ENCODE data around the gene TBC1D4. TPM values are rescaled to one million over a fixed set of nuclear protein-coding genes. Genes with fewer than 3 reads are reported as not detected.

Gene TBC1D4
- total and polyA plus RNA-seq, 2 donors (not counting 1 experiment from before 2014, with no cell fraction given): 10.3 to 15.4 TPM

DNA sequence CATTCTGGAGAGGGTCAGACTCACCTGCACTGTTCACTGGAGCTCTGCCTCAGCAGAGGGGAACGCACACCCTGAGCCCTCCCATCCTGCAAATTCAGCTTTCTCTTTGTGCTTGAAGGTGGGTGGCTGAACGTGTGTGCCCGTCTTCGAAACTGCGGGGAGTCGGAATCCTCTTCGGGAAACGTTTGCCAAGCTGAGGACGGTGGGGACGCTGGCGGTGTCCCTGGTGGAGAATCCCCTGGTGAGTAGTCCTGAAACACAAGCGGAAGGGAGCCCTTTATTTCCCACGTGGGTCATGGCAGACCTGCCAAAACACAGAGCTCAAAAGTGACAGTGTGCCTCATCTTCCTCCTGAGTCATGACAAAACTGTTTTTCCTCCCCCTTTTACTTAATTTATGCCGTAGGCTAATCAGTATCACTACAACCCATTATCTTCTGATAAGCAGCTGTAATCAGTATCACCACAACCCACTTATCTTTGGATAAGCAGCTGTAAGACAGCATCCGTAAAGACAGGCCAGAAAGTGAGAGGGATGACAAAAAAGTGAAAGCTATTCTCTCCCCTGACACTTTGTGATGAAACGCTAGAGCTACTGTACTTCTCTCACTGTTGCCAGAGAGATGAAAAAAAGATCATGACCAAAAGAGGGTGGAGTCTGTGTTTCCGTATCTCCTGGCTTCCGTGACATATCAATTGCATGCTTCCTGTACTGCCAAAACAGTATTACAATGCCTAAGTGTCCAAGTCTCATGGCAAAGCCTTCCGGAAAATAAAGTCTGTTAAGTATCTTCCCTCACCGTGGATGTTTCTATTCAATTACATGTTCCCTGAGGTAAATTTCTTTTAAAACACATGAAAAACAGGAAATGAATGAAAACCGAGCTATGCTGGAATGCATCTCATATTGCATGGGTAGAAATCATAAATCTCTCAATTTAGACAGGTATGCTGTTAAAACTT lies 155.5 kb downstream of the TBC1D4 start:
- H4K20me1 ChIP-seq (ENCODE audit: control insufficient read depth, extremely low read depth, insufficient read depth, low read length): no peaks in the 10 kb centered on the region
- no peaks in the 10 kb centered on the region for H3K4me1 ChIP-seq (ENCODE audit: control insufficient read depth, extremely low read depth, insufficient read depth, low read length)
- H3K9me3 ChIP-seq (ENCODE audit: control insufficient read depth, insufficient read depth, low read depth, low read length): no peaks in the 10 kb centered on the region
- H3K36me3 ChIP-seq (ENCODE audit: control insufficient read depth, insufficient read depth, low read length): no peaks in the 10 kb centered on the region
- H3K9ac ChIP-seq (ENCODE audit: insufficient read depth, low read length): no peak overlapping the region
- no peak overlapping the region for H2AFZ ChIP-seq (ENCODE audit: low read length)
- TF ChIP-seq EZH2 (IDR thresholded peaks at IDR 0.05; ENCODE audit: low read length, missing control alignments): no peak
- TF ChIP-seq, protein P1, sequence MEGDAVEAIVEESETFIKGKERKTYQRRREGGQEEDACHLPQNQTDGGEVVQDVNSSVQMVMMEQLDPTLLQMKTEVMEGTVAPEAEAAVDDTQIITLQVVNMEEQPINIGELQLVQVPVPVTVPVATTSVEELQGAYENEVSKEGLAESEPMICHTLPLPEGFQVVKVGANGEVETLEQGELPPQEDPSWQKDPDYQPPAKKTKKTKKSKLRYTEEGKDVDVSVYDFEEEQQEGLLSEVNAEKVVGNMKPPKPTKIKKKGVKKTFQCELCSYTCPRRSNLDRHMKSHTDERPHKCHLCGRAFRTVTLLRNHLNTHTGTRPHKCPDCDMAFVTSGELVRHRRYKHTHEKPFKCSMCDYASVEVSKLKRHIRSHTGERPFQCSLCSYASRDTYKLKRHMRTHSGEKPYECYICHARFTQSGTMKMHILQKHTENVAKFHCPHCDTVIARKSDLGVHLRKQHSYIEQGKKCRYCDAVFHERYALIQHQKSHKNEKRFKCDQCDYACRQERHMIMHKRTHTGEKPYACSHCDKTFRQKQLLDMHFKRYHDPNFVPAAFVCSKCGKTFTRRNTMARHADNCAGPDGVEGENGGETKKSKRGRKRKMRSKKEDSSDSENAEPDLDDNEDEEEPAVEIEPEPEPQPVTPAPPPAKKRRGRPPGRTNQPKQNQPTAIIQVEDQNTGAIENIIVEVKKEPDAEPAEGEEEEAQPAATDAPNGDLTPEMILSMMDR (conservative IDR thresholded peaks at IDR 0.05 in 1 of 2, IDR thresholded peaks at IDR 0.05 in 1 of 2; ENCODE audit: low read depth in 1 of 2, low read length in 2 of 2): no peak
- H3K4me3 ChIP-seq (replicated peaks in 1 of 4; ENCODE audit: control extremely low read depth in 1 of 4, insufficient read depth in 1 of 4, low read depth in 3 of 4, low read length in 4 of 4): peak overlapping the region in 1 of 4 experiments; percentile 9
- H3K27ac ChIP-seq (ENCODE audit: insufficient read depth, low read length): no peak overlapping the region
- H3K79me2 ChIP-seq (ENCODE audit: control insufficient read depth, insufficient read depth, low read length): no peaks in the 10 kb centered on the region
- no peaks in the 10 kb centered on the region for H3K27me3 ChIP-seq (ENCODE audit: control insufficient read depth, insufficient read depth, low read length)
- peak; percentile 32 to 60 for DNase-seq (ENCODE audit: low read depth in 2 of 2)
- no peak overlapping the region for H3K4me2 ChIP-seq (ENCODE audit: extremely low read depth, insufficient read depth, low read length)

DNA sequence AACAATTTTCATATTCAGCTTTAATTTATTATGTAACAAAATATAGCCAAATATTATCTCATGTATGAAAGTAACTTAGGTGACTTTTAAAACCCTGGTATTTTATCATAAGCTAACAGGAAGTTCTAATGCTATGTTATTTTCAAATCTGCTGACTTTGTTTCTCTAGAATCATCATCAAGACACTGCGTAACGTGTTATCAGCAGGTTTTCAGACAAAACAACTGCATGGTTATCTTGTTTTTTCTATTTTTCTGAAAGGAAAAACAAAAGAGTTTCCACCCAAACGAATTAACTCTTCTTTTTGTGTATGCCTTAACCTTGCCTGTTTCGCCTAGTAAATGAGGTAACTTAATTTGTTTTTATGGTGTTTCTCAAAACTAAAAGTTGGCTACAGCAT lies 156.3 kb downstream of the TBC1D4 start:
- H4K20me1 ChIP-seq (ENCODE audit: control insufficient read depth, extremely low read depth, insufficient read depth, low read length): no peaks in the 10 kb centered on the region
- no peaks in the 10 kb centered on the region for H3K79me2 ChIP-seq (ENCODE audit: control insufficient read depth, insufficient read depth, low read length)
- no peaks in the 10 kb centered on the region for H3K27me3 ChIP-seq (ENCODE audit: control insufficient read depth, insufficient read depth, low read length)
- H3K9me3 ChIP-seq (ENCODE audit: control insufficient read depth, insufficient read depth, low read depth, low read length): no peaks in the 10 kb centered on the region
- no peak overlapping the region for H2AFZ ChIP-seq (ENCODE audit: low read length)
- no peak overlapping the region for H3K27ac ChIP-seq (ENCODE audit: insufficient read depth, low read length)
- no peak overlapping the region for H3K9ac ChIP-seq (ENCODE audit: insufficient read depth, low read length)
- DNase-seq (ENCODE audit: low read depth in 2 of 2): no peak
- no peaks in the 10 kb centered on the region for H3K4me1 ChIP-seq (ENCODE audit: control insufficient read depth, extremely low read depth, insufficient read depth, low read length)
- no peak overlapping the region for H3K4me2 ChIP-seq (ENCODE audit: extremely low read depth, insufficient read depth, low read length)
- TF ChIP-seq, protein P1 (conservative IDR thresholded peaks at IDR 0.05 in 1 of 2, IDR thresholded peaks at IDR 0.05 in 1 of 2; ENCODE audit: low read depth in 1 of 2, low read length in 2 of 2): no peak
- no peak for TF ChIP-seq EZH2 (IDR thresholded peaks at IDR 0.05; ENCODE audit: low read length, missing control alignments)
- no peak overlapping the region for H3K4me3 ChIP-seq (replicated peaks in 1 of 4; ENCODE audit: control extremely low read depth in 1 of 4, insufficient read depth in 1 of 4, low read depth in 3 of 4, low read length in 4 of 4)
- H3K36me3 ChIP-seq (ENCODE audit: control insufficient read depth, insufficient read depth, low read length): no peaks in the 10 kb centered on the region

DNA sequence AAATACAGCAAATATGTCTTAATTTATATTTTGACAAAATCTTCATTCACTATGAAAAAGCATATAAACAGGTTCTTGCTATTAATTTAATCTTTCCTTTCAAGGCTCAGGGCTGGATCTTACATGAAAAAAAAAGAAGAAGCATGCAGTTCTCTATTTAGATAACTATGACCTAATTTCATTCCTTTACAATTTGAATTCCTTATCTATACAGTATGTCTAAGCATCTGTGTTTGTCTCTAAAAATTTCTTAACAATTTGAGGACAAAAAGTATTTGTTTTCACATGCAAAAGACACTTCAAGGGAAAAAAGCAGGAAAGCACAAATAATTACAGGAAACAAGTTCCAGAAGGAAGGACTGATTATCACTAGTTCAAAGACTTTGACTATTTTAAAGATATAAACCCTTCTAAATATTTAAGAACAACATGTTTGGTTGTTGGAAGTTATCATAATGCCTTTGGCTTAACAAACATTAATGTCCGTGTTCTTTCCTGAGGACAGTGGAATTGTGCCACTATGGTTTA lies 157.5 kb downstream of the TBC1D4 start:
- H3K4me2 ChIP-seq (ENCODE audit: extremely low read depth, insufficient read depth, low read length): no peak overlapping the region
- no peaks in the 10 kb centered on the region for H4K20me1 ChIP-seq (ENCODE audit: control insufficient read depth, extremely low read depth, insufficient read depth, low read length)
- no peaks in the 10 kb centered on the region for H3K27me3 ChIP-seq (ENCODE audit: control insufficient read depth, insufficient read depth, low read length)
- no peak overlapping the region for H3K9ac ChIP-seq (ENCODE audit: insufficient read depth, low read length)
- no peak overlapping the region for H3K27ac ChIP-seq (ENCODE audit: insufficient read depth, low read length)
- peak in 1 of 2 donors; percentile 9 for DNase-seq (ENCODE audit: low read depth in 2 of 2)
- H2AFZ ChIP-seq (ENCODE audit: low read length): no peak overlapping the region
- H3K79me2 ChIP-seq (ENCODE audit: control insufficient read depth, insufficient read depth, low read length): no peaks in the 10 kb centered on the region
- TF ChIP-seq, protein P1 (conservative IDR thresholded peaks at IDR 0.05 in 1 of 2, IDR thresholded peaks at IDR 0.05 in 1 of 2; ENCODE audit: low read depth in 1 of 2, low read length in 2 of 2): no peak
- no peak for TF ChIP-seq EZH2 (IDR thresholded peaks at IDR 0.05; ENCODE audit: low read length, missing control alignments)
- no peaks in the 10 kb centered on the region for H3K4me1 ChIP-seq (ENCODE audit: control insufficient read depth, extremely low read depth, insufficient read depth, low read length)
- no peaks in the 10 kb centered on the region for H3K36me3 ChIP-seq (ENCODE audit: control insufficient read depth, insufficient read depth, low read length)
- no peaks in the 10 kb centered on the region for H3K9me3 ChIP-seq (ENCODE audit: control insufficient read depth, insufficient read depth, low read depth, low read length)
- no peak overlapping the region for H3K4me3 ChIP-seq (replicated peaks in 1 of 4; ENCODE audit: control extremely low read depth in 1 of 4, insufficient read depth in 1 of 4, low read depth in 3 of 4, low read length in 4 of 4)

Measured in fibroblast of lung (primary cell).